ENCODE results near the gene CA5A. TPM values are rescaled to one million over a fixed set of nuclear protein-coding genes. Genes with fewer than 3 reads are reported as not detected.
A peak's percentile ranks its signal among the peaks of the same experiment; 100 is the strongest.

The CA5A gene
- total and polyA plus RNA-seq, 2 of the 13 experiments (the other 11 are each of a cell fraction or from before 2014, with no cell fraction given): 66.8 to 106 TPM

GRCh38 chr16:87860553-87861299, 75.6 kb downstream of the CA5A start (continued):
- TF ChIP-seq, protein P1, sequence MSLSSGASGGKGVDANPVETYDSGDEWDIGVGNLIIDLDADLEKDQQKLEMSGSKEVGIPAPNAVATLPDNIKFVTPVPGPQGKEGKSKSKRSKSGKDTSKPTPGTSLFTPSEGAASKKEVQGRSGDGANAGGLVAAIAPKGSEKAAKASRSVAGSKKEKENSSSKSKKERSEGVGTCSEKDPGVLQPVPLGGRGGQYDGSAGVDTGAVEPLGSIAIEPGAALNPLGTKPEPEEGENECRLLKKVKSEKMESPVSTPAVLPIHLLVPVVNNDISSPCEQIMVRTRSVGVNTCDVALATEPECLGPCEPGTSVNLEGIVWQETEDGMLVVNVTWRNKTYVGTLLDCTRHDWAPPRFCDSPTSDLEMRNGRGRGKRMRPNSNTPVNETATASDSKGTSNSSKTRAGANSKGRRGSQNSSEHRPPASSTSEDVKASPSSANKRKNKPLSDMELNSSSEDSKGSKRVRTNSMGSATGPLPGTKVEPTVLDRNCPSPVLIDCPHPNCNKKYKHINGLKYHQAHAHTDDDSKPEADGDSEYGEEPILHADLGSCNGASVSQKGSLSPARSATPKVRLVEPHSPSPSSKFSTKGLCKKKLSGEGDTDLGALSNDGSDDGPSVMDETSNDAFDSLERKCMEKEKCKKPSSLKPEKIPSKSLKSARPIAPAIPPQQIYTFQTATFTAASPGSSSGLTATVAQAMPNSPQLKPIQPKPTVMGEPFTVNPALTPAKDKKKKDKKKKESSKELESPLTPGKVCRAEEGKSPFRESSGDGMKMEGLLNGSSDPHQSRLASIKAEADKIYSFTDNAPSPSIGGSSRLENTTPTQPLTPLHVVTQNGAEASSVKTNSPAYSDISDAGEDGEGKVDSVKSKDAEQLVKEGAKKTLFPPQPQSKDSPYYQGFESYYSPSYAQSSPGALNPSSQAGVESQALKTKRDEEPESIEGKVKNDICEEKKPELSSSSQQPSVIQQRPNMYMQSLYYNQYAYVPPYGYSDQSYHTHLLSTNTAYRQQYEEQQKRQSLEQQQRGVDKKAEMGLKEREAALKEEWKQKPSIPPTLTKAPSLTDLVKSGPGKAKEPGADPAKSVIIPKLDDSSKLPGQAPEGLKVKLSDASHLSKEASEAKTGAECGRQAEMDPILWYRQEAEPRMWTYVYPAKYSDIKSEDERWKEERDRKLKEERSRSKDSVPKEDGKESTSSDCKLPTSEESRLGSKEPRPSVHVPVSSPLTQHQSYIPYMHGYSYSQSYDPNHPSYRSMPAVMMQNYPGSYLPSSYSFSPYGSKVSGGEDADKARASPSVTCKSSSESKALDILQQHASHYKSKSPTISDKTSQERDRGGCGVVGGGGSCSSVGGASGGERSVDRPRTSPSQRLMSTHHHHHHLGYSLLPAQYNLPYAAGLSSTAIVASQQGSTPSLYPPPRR (CRISPR knock-in tag; IDR thresholded peaks at IDR 0.05; ENCODE audit: borderline replicate concordance): peak; percentile 48; the same call in 1 of the 2 replicates
- no peak for TF ChIP-seq ZNF234 (CRISPR knock-in tag; conservative IDR thresholded peaks at IDR 0.05)
- TF ChIP-seq MAFG (CRISPR knock-in tag; IDR thresholded peaks at IDR 0.05): peak; percentile 92
- TF ChIP-seq HINFP (CRISPR knock-in tag; IDR thresholded peaks at IDR 0.05; ENCODE audit: low read depth): peak; percentile 44; the same call in 1 of the 2 replicates
- 0 out of 2 replicates have a peak, but pooled peaks have one; percentile 45 for TF ChIP-seq PAX8 (CRISPR knock-in tag; IDR thresholded peaks at IDR 0.05; ENCODE audit: borderline replicate concordance)
- TF ChIP-seq RARA (CRISPR knock-in tag; IDR thresholded peaks at IDR 0.05): peak; percentile 69
- TF ChIP-seq ZNF605 (CRISPR knock-in tag; IDR thresholded peaks at IDR 0.05): no peak
- TF ChIP-seq MAZ (IDR thresholded peaks at IDR 0.05; ENCODE audit: borderline replicate concordance, low read depth, low read length): no peak
- TF ChIP-seq MAZ (CRISPR knock-in tag; IDR thresholded peaks at IDR 0.05; ENCODE audit: low read depth): no peak; the same call in 1 of the 2 replicates
- TF ChIP-seq MLLT10 (CRISPR knock-in tag; IDR thresholded peaks at IDR 0.05): no peak
- TF ChIP-seq DZIP1 (CRISPR knock-in tag; IDR thresholded peaks at IDR 0.05): no peak
- TF ChIP-seq, protein P2, sequence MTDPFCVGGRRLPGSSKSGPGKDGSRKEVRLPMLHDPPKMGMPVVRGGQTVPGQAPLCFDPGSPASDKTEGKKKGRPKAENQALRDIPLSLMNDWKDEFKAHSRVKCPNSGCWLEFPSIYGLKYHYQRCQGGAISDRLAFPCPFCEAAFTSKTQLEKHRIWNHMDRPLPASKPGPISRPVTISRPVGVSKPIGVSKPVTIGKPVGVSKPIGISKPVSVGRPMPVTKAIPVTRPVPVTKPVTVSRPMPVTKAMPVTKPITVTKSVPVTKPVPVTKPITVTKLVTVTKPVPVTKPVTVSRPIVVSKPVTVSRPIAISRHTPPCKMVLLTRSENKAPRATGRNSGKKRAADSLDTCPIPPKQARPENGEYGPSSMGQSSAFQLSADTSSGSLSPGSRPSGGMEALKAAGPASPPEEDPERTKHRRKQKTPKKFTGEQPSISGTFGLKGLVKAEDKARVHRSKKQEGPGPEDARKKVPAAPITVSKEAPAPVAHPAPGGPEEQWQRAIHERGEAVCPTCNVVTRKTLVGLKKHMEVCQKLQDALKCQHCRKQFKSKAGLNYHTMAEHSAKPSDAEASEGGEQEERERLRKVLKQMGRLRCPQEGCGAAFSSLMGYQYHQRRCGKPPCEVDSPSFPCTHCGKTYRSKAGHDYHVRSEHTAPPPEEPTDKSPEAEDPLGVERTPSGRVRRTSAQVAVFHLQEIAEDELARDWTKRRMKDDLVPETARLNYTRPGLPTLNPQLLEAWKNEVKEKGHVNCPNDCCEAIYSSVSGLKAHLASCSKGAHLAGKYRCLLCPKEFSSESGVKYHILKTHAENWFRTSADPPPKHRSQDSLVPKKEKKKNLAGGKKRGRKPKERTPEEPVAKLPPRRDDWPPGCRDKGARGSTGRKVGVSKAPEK (CRISPR knock-in tag; IDR thresholded peaks at IDR 0.05; ENCODE audit: borderline replicate concordance): 0 out of 2 replicates have a peak, but pooled peaks have one; percentile 24
